A549 (cell line): ENCODE measurements around the gene FMNL2.

Experiments
- ELK1 ChIP-seq: fragments of 150-350 bp; IDR thresholded peaks from 2 replicates; pipeline ENCODE4 v1.6.1; 2014; ENCODE audit warnings: low read depth, mild to moderate bottlenecking, low read length
- MAZ ChIP-seq: fragments of 150-350 bp; IDR thresholded peaks from 2 replicates; pipeline ENCODE4 v1.6.1; 2014; ENCODE audit warnings: antibody characterized with exemption, low read depth, low read length, borderline replicate concordance

DNA sequence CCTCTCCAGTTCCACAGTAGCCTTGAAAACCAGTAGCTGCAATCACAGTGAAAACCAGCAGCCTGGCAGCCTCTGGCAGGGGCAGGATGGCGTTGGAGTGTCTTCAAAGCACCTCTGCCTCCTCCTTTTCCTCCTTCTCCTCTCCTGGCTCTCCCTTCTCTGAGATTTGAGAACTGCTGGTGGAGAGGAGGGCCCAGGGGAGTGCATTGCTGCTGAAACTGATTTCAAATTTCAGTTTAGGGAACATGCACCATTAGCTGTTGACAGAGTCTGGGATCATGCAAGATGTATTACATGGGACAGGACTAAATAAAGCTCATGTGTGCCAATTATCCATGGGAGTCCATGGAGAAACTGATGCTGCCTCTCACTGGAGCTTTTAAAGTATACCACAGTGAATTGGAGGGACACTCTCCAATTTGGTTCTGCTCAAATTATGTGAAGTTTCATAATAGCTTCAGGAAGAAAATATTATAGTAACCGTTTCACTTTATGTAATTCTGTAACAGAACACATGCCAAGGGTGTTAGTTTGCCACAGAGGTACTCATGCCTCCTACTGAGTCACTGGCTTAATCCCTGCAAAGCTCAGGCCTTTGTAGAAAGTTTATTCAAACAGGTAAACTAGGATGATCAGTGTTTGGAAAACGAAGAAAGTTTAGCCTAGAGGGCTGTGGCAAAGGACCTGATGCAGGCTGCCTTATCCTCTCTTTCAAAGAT lies 236.2 kb downstream of the FMNL2 start:
- TF ChIP-seq MAZ (no peak), ELK1 (no peak)
